ENCODE data around the gene ASPSCR1. TPM values are rescaled to one million over a fixed set of nuclear protein-coding genes. Genes with fewer than 3 reads are reported as not detected.
"Not testable (repeated sequence)": the region's sequence is repeated elsewhere in the genome, so short reads cannot be mapped to it uniquely, and the experiment has no call there.

The ASPSCR1 gene
- total RNA-seq, 2 experiments from 2014 or later: 25.3 to 29.9 TPM

- no peak overlapping the region for H3K27ac Mint-ChIP-seq
- no peak overlapping the region for H3K4me3 Mint-ChIP-seq
- H3K4me1 Mint-ChIP-seq: peaks cover 6% of the 10 kb centered on the region
- H3K9me3 Mint-ChIP-seq: no peaks in the 10 kb centered on the region
- DNase-seq: no peak
- no peaks in the 10 kb centered on the region for H3K36me3 Mint-ChIP-seq (ENCODE audit: low read depth)
- ChIA-PET POLR2A (interaction anchor here (0.7 to 2.2 kb wide), 2 partner anchors 8 to 12 kb away, joined by 3 to 16 read pairs; partner anchors contain the start of gene ASPSCR1), CTCF (interaction anchor here (0.6 to 1.5 kb wide), 3 partner anchors 9 to 449 kb away, joined by 3 to 4 read pairs (median 3); no protein-coding TSS in a partner anchor)
- H3K27me3 Mint-ChIP-seq: peaks cover 14% of the 10 kb centered on the region
Observed at GRCh38 chr17:81968396-81968745, 9.1 kb upstream of the ASPSCR1 start.

GRCh38 chr17:81968850-81969812, 8.3 kb upstream of the ASPSCR1 start:
- H3K27me3 Mint-ChIP-seq: peaks cover 8% of the 10 kb centered on the region
- DNase-seq: no peak
- H3K4me1 Mint-ChIP-seq: peaks cover 6% of the 10 kb centered on the region
- ChIA-PET POLR2A (no interaction called here), CTCF (interaction anchor here (1.5 kb wide), 1 partner anchor 10 kb away, joined by 4 read pairs; no protein-coding TSS in a partner anchor)
- no peaks in the 10 kb centered on the region for H3K9me3 Mint-ChIP-seq
- no peak overlapping the region for H3K4me3 Mint-ChIP-seq
- H3K36me3 Mint-ChIP-seq (ENCODE audit: low read depth): no peaks in the 10 kb centered on the region
- H3K27ac Mint-ChIP-seq: no peak overlapping the region

- Mint-ChIP-seq H3K4me1 (peaks cover 12% of the 10 kb centered on the region), H3K27ac (no peak overlapping the region), H3K9me3 (no peaks in the 10 kb centered on the region), H3K4me3 (no peak overlapping the region), H3K36me3 (ENCODE audit: low read depth) (no peaks in the 10 kb centered on the region), H3K27me3 (peaks cover 6% of the 10 kb centered on the region)
- CTCF ChIA-PET: no interaction called here
- no peak for DNase-seq
- POLR2A ChIA-PET: no interaction called here
Observed at GRCh38 chr17:81973432-81973831, 4.0 kb upstream of the ASPSCR1 start.

GRCh38 chr17:81976332-81977210, 858 bp upstream of the ASPSCR1 start:
- Mint-ChIP-seq H3K4me1 (peaks cover 38% of the 10 kb centered on the region), H3K9me3 (no peaks in the 10 kb centered on the region), H3K27me3 (peaks cover 6% of the 10 kb centered on the region), H3K4me3 (peak overlapping the region; percentile 86), H3K36me3 (ENCODE audit: low read depth) (peaks cover 12% of the 10 kb centered on the region), H3K27ac (peak overlapping the region; percentile 85)
- ChIA-PET POLR2A (interaction anchor here (0.7 to 2.8 kb wide), 17 partner anchors 9 to 464 kb away, joined by 3 to 16 read pairs (median 4); partner anchors contain the start of genes ACTG1, DCXR, SIRT7 and SLC16A3), CTCF (interaction anchor here (0.8 to 1.3 kb wide), 4 partner anchors 17 to 61 kb away, joined by 3 to 4 read pairs (median 4); partner anchors contain the start of genes CENPX, DCXR and LRRC45)
- peak; percentile 33 for DNase-seq

GRCh38 chr17:81978524-81979298, 1.3 kb downstream of the ASPSCR1 start:
- H3K9me3 Mint-ChIP-seq: no peaks in the 10 kb centered on the region
- H3K4me1 Mint-ChIP-seq: peaks cover 45% of the 10 kb centered on the region
- POLR2A ChIA-PET: interaction anchor here (0.5 to 1.5 kb wide), 7 partner anchors 11 to 275 kb away, joined by 3 to 5 read pairs (median 3); partner anchors contain the start of genes CENPX, DUS1L, LRRC45 and MRPL12
- peaks cover 12% of the 10 kb centered on the region for H3K36me3 Mint-ChIP-seq (ENCODE audit: low read depth)
- peaks cover 6% of the 10 kb centered on the region for H3K27me3 Mint-ChIP-seq
- no peak for DNase-seq
- CTCF ChIA-PET: interaction anchor here (1.2 to 2.0 kb wide), 2 partner anchors 41 to 59 kb away, joined by 4 to 6 read pairs; partner anchors contain the start of gene DCXR
- peak overlapping the region; percentile 47 for H3K27ac Mint-ChIP-seq
- H3K4me3 Mint-ChIP-seq: peak overlapping the region; percentile 69

GRCh38 chr17:81980122-81980521, 2.7 kb downstream of the ASPSCR1 start:
- CTCF ChIA-PET: interaction anchor here (1.2 to 2.0 kb wide), 2 partner anchors 21 to 58 kb away, joined by 4 to 5 read pairs; partner anchors contain the start of gene DCXR
- H3K9me3 Mint-ChIP-seq: no peaks in the 10 kb centered on the region
- no peak overlapping the region for H3K27ac Mint-ChIP-seq
- POLR2A ChIA-PET: interaction anchor here (0.9 to 1.0 kb wide), 2 partner anchors 12 to 114 kb away, joined by 3 read pairs; no protein-coding TSS in a partner anchor
- peaks cover 47% of the 10 kb centered on the region for H3K4me1 Mint-ChIP-seq
- peaks cover 15% of the 10 kb centered on the region for H3K36me3 Mint-ChIP-seq (ENCODE audit: low read depth)
- DNase-seq: no peak
- peak overlapping the region; percentile 4 for H3K4me3 Mint-ChIP-seq
- H3K27me3 Mint-ChIP-seq: peaks cover 4% of the 10 kb centered on the region

DNA sequence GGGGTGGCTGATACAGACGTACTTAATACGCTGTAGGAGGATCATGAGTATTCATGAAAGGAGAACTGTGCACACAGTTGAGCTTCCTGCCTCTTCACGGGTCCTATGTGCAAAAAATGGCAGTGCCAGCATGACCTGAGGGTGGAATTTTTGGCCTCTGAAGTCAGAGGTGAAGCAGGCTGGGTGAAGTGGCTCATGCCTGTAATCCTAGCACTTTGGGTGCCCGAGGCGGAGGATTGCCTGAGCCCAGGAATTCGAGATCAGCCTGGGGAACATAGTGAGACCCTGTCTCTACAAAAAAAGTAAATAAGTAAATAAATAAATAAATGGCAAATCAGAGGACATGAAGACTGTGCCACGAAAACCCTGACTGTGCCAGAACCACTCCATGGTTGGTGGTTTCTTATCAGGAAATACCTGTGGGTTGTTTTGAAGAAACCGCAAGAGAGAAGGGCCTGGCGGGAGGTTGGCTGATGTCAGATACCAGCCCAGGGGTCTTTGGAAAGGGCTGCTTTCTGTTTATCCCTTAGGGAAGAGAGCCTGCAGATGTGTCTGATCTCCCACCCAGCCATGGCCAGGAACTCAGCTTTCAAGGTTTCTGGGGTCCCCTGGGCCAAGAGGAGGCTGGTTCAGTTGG, 3.4 kb downstream of the ASPSCR1 start:
- ChIA-PET CTCF (interaction anchor here (1.2 to 2.0 kb wide), 2 partner anchors 21 to 38 kb away, joined by 3 to 5 read pairs; no protein-coding TSS in a partner anchor), POLR2A (interaction anchor here (0.9 kb wide), 1 partner anchor 13 kb away, joined by 3 read pairs; no protein-coding TSS in a partner anchor)
- H3K9me3 Mint-ChIP-seq: no peaks in the 10 kb centered on the region
- H3K27ac Mint-ChIP-seq: no peak overlapping the region
- H3K4me1 Mint-ChIP-seq: peaks cover 47% of the 10 kb centered on the region
- no peak overlapping the region for H3K4me3 Mint-ChIP-seq
- peaks cover 4% of the 10 kb centered on the region for H3K27me3 Mint-ChIP-seq
- H3K36me3 Mint-ChIP-seq (ENCODE audit: low read depth): peaks cover 20% of the 10 kb centered on the region
- DNase-seq: peak; percentile 23

DNA sequence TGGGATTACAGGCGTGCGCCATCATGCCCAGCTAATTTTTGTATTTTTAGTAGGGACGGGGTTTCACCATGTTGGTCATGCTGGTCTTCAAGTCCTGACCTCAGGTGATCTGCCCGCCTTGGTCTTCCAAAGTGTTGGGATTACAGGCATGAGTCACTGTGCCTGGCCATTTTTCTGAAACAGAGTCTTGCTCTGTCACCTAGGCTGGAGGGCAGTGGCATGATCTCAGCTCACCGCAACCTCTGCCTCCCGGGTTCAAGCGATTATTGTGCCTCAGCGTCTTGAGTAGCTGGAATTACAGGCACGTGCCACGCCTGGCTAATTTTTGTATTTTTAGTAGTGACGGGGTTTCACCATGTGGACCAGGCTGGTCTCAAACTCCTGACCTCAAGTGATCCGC, 4.1 kb downstream of the ASPSCR1 start:
- not testable (repeated sequence) for H3K27me3 Mint-ChIP-seq, DNase-seq, H3K4me3 Mint-ChIP-seq, H3K27ac Mint-ChIP-seq, H3K9me3 Mint-ChIP-seq
- H3K4me1 Mint-ChIP-seq: peaks cover 42% of the 10 kb centered on the region
- ChIA-PET POLR2A (interaction anchor here (1.4 kb wide), 1 partner anchor 49 kb away, joined by 3 read pairs; no protein-coding TSS in a partner anchor), CTCF (interaction anchor here (1.2 kb wide), 1 partner anchor 37 kb away, joined by 3 read pairs; no protein-coding TSS in a partner anchor)
- H3K36me3 Mint-ChIP-seq (ENCODE audit: low read depth): peaks cover 22% of the 10 kb centered on the region

GRCh38 chr17:81983011-81983638, 5.7 kb downstream of the ASPSCR1 start:
- H3K4me1 Mint-ChIP-seq: peaks cover 37% of the 10 kb centered on the region
- no peak overlapping the region for H3K4me3 Mint-ChIP-seq
- ChIA-PET CTCF (interaction anchor here (0.8 kb wide), 1 partner anchor 36 kb away, joined by 3 read pairs; no protein-coding TSS in a partner anchor), POLR2A (interaction anchor here (1.4 kb wide), 1 partner anchor 47 kb away, joined by 3 read pairs; no protein-coding TSS in a partner anchor)
- no peaks in the 10 kb centered on the region for H3K27me3 Mint-ChIP-seq
- H3K9me3 Mint-ChIP-seq: no peaks in the 10 kb centered on the region
- no peak overlapping the region for H3K27ac Mint-ChIP-seq
- DNase-seq: no peak
- H3K36me3 Mint-ChIP-seq (ENCODE audit: low read depth): peaks cover 23% of the 10 kb centered on the region

DNA sequence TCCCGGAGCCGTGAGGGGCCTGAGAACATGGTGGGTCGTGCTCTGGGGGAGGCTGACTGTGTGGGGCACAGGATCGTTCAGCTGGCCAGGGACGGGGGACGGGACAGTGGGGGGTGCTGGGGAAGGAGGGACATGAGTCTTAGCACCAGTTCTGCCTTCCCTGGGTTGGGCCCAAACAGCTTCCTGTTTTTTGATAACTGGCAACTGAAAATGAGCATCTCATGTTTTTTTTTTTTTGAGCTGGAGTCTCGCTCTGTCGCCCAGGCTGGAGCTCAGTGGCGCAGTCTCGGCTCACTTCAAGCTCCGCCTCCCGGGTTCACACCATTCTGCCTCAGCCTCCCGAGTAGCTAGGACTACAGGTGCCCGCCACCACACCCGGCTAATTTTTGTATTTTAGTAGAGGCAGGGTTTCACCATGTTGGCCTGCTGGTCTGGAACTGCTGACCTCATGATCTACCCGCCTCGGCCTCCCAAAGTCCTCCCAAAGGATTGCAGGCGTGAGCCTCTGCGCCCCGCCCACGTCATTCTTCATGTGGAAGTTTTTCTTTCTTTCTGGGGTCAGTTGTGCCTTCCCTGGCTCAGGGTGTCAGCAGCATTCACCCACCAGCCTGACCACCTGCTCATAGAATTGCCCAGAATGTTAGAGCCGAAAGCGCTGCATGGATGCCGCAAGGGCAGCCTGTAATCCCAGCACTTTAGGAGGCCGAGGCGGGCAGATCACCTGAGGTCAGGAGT, 6.4 kb downstream of the ASPSCR1 start:
- CTCF ChIA-PET: interaction anchor here (0.8 kb wide), 1 partner anchor 36 kb away, joined by 3 read pairs; no protein-coding TSS in a partner anchor
- H3K27ac Mint-ChIP-seq: no peak overlapping the region
- H3K9me3 Mint-ChIP-seq: no peaks in the 10 kb centered on the region
- POLR2A ChIA-PET: no interaction called here
- H3K4me1 Mint-ChIP-seq: peaks cover 32% of the 10 kb centered on the region
- H3K36me3 Mint-ChIP-seq (ENCODE audit: low read depth): peaks cover 23% of the 10 kb centered on the region
- no peaks in the 10 kb centered on the region for H3K27me3 Mint-ChIP-seq
- no peak overlapping the region for H3K4me3 Mint-ChIP-seq
- DNase-seq: no peak
